NT2/D1 (cell line): Measurements from ENCODE around the gene MYO7A.

Experiments
- SUZ12 ChIP-seq: IDR thresholded peaks from 2 replicates; pipeline ENCODE4 v1.6.1; 2011; ENCODE audit not compliant: insufficient read length, insufficient read depth; ENCODE audit errors: extremely low read depth
- YY1 ChIP-seq: IDR thresholded peaks from 2 replicates; pipeline ENCODE4 v1.6.1; 2011; ENCODE audit not compliant: insufficient read length, insufficient read depth
- ZNF274 ChIP-seq: IDR thresholded peaks from 2 replicates; pipeline ENCODE4 v1.6.1; 2011; ENCODE audit warnings: mild to moderate bottlenecking, low read depth, low read length

GRCh38 chr11:77130763-77131513 is 2.9 kb downstream of the MYO7A start:
- TF ChIP-seq YY1 (no peak), ZNF274 (no peak), SUZ12 (no peak)
